WI38 (cell line): ENCODE results near the gene LY6G6C.
A peak's percentile ranks its signal among the peaks of the same experiment; 100 is the strongest.

Experiments used
- H3K4me3 ChIP-seq: 2 replicates; pipeline ENCODE4 v1.5.1; 2011; ENCODE audit warnings: low read depth, mild to moderate bottlenecking, control low read depth, low read length
- TF ChIP-seq, protein P1 (sequence below): IDR thresholded peaks from 2 replicates; pipeline ENCODE4 v1.5.1; 2012; ENCODE audit warnings: low read depth, mild to moderate bottlenecking, control low read depth, low read length

Gene LY6G6C, protein sequence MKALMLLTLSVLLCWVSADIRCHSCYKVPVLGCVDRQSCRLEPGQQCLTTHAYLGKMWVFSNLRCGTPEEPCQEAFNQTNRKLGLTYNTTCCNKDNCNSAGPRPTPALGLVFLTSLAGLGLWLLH

DNA sequence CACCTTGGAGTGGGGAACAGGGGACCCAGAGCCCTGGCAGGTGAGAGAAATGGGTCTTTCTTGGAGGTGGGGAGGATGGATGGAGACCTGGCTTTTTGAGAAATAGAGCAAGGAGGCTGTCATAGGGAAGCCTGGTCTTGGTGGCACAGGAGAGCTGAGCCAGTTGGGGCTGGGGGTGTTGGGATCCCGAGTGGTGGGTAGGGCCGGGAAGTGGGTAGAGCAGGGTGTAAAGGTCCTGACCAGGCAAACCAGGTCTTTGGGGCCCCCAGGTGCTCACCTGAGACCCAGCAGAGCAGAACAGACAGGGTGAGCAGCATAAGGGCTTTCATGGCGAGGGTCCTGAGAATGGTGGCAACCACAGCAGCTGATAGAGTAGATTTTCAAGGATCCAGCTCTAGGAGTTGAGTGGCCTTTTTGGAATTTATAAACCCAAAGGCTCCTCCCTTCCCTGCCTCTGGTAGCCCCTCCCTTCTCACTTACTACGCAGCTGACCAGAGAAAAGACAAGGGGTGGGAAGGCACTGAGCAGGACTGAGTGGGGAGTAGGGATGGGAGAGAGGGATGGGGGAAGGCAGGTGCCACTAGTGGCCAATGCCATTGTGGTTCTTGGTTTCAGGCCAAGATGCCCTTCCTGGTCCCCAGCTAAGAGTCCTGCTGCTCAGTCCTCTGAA is at the start of gene LY6G6C:
LY6G6C (minus strand) TSS at position 396 of the 670 bp plus-strand sequence; CDS start at position 329, 67 bp downstream.
- TF ChIP-seq, protein P1, sequence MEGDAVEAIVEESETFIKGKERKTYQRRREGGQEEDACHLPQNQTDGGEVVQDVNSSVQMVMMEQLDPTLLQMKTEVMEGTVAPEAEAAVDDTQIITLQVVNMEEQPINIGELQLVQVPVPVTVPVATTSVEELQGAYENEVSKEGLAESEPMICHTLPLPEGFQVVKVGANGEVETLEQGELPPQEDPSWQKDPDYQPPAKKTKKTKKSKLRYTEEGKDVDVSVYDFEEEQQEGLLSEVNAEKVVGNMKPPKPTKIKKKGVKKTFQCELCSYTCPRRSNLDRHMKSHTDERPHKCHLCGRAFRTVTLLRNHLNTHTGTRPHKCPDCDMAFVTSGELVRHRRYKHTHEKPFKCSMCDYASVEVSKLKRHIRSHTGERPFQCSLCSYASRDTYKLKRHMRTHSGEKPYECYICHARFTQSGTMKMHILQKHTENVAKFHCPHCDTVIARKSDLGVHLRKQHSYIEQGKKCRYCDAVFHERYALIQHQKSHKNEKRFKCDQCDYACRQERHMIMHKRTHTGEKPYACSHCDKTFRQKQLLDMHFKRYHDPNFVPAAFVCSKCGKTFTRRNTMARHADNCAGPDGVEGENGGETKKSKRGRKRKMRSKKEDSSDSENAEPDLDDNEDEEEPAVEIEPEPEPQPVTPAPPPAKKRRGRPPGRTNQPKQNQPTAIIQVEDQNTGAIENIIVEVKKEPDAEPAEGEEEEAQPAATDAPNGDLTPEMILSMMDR: no peak
- H3K4me3 ChIP-seq: no peak within 1 kb of the TSS

DNA sequence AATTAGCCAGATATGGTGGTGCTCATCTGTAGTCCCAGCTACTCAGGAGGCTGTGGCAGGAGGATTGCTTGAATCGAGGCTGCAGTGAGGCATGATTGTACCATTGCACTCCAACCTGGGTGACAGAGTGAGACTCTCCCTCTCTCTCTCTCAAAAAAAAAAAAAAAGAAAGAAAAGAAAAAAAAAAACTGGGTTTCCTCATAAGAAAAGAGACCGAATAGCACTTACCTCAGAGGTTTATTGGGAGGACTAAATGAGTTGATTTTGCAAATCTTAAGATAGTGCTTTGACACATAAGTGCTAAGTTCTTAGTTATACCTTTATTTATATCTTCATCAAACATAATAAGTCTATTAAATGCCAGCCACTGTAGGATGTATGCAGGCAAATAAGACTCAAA is 49.3 kb upstream of the LY6G6C start:
- TF ChIP-seq, protein P1: no peak
- H3K4me3 ChIP-seq: no peak overlapping the region

DNA sequence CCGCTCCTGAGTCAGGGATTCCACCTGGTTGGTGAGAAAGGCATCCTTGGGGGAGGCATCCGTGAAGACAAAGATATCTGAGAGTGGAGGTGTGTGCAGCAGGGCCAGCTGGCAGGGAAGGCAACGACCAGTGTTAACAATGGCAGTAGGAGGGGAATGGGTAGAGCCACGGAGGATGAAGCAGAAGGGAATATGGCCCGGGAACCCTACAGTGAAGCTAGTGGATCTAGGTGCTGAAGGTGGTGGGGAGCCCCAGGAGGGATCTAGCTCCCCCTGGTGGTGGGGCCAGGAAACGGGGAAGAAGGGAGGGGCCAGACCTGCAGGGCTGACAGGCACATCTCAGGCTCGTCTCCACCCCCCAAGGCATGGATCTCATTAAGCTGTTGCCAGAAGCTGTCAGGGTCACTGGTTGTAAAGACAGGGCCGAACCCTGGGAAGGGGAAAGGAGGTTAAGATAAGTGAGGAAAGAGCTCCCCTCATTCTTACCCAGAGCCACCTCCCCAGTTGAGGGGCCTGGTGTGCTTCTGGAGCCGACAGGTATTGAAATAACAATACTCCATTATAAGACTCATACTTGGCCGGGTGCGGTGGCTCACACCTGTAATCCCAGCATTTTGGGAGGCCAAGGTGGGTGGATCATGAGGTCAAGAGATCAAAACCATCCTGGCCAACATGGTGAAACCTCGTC is 48.3 kb upstream of the LY6G6C start:
- TF ChIP-seq, protein P1: peak; percentile 86
- no peak overlapping the region for H3K4me3 ChIP-seq

DNA sequence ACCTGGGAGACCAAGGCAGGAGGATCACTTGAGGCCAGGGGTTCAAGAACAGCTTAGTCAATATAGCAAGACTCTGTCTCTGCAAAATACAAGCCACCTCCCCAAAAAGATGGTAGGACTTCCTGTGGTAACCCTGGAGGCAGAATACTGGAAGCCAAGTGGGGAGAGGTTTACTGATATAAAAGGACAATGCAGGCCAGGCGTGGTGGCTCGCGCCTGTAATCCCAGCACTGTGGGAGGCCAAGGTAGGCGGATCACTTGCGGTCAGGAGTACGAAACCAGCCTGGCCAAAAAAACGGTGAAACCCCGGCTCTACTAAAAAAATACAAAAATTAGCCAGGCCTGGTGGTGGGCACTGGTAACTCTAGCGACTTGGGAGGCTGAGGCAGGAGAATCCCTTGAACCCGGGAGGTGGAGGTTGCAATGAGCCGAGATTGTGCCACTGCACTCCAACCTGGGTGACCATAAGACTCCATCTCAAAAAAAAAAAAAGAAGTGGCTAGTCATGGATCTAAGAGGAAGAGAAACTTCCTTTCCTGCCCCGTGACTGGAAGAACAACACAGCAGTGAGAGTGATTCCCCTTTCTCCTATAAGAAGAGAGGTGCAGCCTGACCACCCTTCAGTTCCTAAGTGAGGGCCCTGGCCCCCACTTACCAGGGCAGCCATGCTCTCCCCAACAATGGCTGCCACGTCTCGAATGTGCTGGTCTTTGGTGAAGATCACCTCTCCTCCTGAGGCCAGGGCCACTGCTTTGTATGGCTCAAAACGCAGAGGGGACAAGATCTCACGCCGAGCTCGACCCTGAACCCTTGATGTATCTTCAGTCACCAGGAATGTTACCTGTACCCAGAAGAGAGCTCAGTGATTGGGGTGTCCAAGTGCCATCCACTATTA is 47.1 kb upstream of the LY6G6C start:
- no peak overlapping the region for H3K4me3 ChIP-seq
- TF ChIP-seq, protein P1: no peak

DNA sequence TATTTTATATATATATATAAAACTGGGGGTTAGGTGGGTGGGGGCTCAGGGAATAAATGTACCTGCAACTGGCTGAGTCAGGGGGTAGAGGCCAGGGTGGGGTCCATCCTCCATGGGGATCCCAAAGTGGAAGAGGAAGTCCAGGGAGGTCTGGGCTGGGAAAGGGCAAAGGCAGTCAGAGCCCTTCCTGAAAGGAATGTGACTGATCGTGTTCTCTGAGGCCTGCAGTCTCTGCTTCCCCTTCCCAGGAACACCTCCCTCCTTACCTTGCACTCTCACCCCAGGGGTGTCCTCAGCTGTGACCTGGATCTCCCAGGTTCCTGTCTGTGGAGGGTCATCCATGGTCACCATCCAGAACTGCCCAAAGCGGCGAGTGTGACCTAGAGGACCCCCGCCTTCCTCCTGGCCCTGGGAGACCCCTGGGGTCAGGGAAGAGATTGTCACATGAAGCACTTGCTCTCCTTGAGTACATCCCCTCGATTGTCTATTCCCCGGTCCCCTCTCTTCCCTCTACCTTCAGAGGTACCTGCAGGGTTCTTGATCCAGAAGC is 45.6 kb upstream of the LY6G6C start:
- H3K4me3 ChIP-seq: no peak overlapping the region
- TF ChIP-seq, protein P1: no peak

DNA sequence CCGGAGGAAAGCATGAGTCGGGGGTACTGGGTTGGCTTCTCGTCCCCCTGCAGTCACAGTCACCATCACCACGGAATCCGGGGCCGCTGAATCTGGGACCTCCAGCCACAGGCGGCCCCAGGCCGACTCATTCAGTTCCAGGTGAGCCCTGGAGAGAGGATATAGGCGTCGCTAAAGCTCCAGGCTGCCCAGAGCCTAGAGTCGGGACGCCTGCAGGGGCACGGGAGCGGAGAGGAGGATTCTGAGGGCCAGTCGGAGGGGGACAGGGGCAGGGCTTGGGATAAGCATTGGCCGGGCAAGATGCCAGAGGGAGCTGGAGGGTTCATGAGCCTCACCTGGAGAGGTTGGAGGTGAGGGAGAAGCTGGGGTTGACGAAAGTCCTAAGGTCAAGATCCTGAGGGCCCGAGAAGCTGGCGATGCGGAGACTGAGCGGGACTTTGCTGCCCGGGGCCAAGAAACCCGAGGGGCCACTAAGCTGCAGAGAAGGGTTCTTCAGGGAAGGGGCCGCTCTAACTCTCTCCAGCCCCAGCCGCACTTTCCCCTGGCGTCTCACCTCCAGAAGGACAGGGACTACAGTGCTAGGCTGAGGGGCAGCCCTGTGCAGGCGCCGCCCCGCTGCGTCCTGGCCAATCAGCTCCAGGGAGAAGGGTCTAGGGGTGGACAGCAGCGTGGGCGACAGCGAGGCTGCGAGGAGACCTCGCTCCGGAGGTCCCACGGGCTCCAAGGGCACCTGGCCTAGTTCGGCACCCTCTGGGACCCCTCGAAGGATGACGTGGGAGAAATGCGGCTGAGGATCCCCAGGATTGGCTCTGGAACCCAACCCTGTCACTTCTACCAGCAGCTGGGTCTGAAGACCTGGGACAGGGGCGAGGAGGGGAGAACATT is 44.6 kb upstream of the LY6G6C start:
- no peak overlapping the region for H3K4me3 ChIP-seq
- TF ChIP-seq, protein P1: no peak
